Thyroid gland (tissue), 4 donors: ENCODE measurements around the gene LRRC47.

Source experiments
- POLR2A ChIP-seq, 2 donors: fragments of 450-650 bp; IDR thresholded peaks; one replicate each; pipeline ENCODE4 v1.6.1; 2017; ENCODE audit warnings: antibody characterized with exemption in 2 of 2, mild to moderate bottlenecking in 2 of 2, moderate library complexity in 1 of 2
- TF ChIP-seq, protein P1 (sequence below), 6 experiments: fragments of 200-600 bp in 3 of 6; fragments of 450-650 bp in 3 of 6; sonication (generic) in 3 of 6; IDR thresholded peaks; one replicate each; pipeline ENCODE4 v1.5.1; 2016 to 2019; ENCODE audit warnings: antibody characterized with exemption in 6 of 6, mild to moderate bottlenecking in 2 of 6, inconsistent platforms in 1 of 6, moderate library complexity in 1 of 6

DNA sequence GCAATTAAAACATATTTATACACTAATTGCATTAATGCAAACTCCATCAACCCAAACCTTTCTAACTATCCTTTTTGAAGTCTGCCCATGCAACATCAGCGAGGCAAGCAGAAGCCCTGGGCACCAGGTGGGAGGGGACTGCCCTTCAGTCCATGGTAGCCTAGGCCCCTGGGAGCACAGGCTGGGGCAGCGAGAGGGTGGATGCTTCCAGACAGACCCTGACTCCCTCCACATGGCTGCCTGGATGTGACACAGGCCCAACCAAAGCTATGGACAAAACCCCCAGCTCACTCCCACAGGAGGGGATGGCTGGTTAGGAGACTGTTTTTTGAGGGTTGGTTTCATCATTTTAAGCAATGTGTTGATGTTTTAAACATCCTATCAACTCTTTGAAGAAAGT is 17.8 kb upstream of the LRRC47 start:
- no peak for TF ChIP-seq POLR2A (IDR thresholded peaks at IDR 0.05)
- TF ChIP-seq, protein P1, sequence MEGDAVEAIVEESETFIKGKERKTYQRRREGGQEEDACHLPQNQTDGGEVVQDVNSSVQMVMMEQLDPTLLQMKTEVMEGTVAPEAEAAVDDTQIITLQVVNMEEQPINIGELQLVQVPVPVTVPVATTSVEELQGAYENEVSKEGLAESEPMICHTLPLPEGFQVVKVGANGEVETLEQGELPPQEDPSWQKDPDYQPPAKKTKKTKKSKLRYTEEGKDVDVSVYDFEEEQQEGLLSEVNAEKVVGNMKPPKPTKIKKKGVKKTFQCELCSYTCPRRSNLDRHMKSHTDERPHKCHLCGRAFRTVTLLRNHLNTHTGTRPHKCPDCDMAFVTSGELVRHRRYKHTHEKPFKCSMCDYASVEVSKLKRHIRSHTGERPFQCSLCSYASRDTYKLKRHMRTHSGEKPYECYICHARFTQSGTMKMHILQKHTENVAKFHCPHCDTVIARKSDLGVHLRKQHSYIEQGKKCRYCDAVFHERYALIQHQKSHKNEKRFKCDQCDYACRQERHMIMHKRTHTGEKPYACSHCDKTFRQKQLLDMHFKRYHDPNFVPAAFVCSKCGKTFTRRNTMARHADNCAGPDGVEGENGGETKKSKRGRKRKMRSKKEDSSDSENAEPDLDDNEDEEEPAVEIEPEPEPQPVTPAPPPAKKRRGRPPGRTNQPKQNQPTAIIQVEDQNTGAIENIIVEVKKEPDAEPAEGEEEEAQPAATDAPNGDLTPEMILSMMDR (IDR thresholded peaks at IDR 0.05): no peak
